ENCODE results near the gene RFX1. TPM values are rescaled to one million over a fixed set of nuclear protein-coding genes. Genes with fewer than 3 reads are reported as not detected.
"Not testable (repeated sequence)": the region's sequence is repeated elsewhere in the genome, so short reads cannot be mapped to it uniquely, and the experiment has no call there.

Gene RFX1
- total and polyA plus RNA-seq, 8 donors, result 9.1 to 17.4 (median 13.5) TPM

- TF ChIP-seq CTCF (IDR thresholded peaks at IDR 0.05), result no peak
- DNase-seq (peak in 1 of 4 donors; percentile 63), ATAC-seq (no peak)
- Histone ChIP-seq H3K36me3 (peaks cover 0 to 47% of the 10 kb centered on the region in 2 donors), H3K27me3 (peaks cover 0 to 6% of the 10 kb centered on the region in 2 donors), H3K9me3 (no peaks in the 10 kb centered on the region), H3K4me3 (no peak overlapping the region), H3K27ac (peak overlapping the region; percentile 68 to 71), H3K4me1 (peaks cover 0 to 19% of the 10 kb centered on the region in 2 donors)
- intact Hi-C loops (cut with DNase I), result no loop called here
Observed at GRCh38 chr19:13977803-13978202, 28.3 kb downstream of the RFX1 start.

- no peaks in the 10 kb centered on the region for H3K9me3 ChIP-seq
- ATAC-seq (no peak), DNase-seq (no peak)
- TF ChIP-seq CTCF (IDR thresholded peaks at IDR 0.05), result no peak
- H3K4me1 ChIP-seq, result peaks cover 0 to 19% of the 10 kb centered on the region in 2 donors
- no peak overlapping the region for H3K4me3 ChIP-seq
- peaks cover 0 to 47% of the 10 kb centered on the region in 2 donors for H3K36me3 ChIP-seq
- intact Hi-C loops (cut with DNase I), result no loop called here
- H3K27ac ChIP-seq, result no peak overlapping the region
- H3K27me3 ChIP-seq, result peaks cover 0 to 6% of the 10 kb centered on the region in 2 donors
Observed at GRCh38 chr19:13976446-13976845, 29.7 kb downstream of the RFX1 start.

- Histone ChIP-seq H3K4me1 (peaks cover 0 to 19% of the 10 kb centered on the region in 2 donors), H3K27me3 (peaks cover 0 to 6% of the 10 kb centered on the region in 2 donors), H3K36me3 (peaks cover 0 to 51% of the 10 kb centered on the region in 2 donors), H3K4me3 (no peak overlapping the region), H3K9me3 (no peaks in the 10 kb centered on the region), H3K27ac (no peak overlapping the region)
- no peak for TF ChIP-seq CTCF (IDR thresholded peaks at IDR 0.05)
- ATAC-seq (no peak), DNase-seq (no peak)
- intact Hi-C loops (cut with DNase I), result no loop called here
Observed at GRCh38 chr19:13975870-13976269, 30.2 kb downstream of the RFX1 start.

GRCh38 chr19:13974073-13974472, 32.0 kb downstream of the RFX1 start:
- no peak overlapping the region for H3K27ac ChIP-seq
- intact Hi-C loops (cut with DNase I), result no loop called here
- no peak for DNase-seq
- peaks cover 0 to 12% of the 10 kb centered on the region in 2 donors for H3K4me1 ChIP-seq
- H3K27me3 ChIP-seq, result peaks cover 0 to 3% of the 10 kb centered on the region in 2 donors
- no peak overlapping the region for H3K4me3 ChIP-seq
- no peaks in the 10 kb centered on the region for H3K9me3 ChIP-seq
- peaks cover 0 to 61% of the 10 kb centered on the region in 2 donors for H3K36me3 ChIP-seq
- TF ChIP-seq CTCF (IDR thresholded peaks at IDR 0.05), result no peak
- ATAC-seq, result peak; percentile 8

- ATAC-seq; H3K27ac ChIP-seq; H3K9me3 ChIP-seq; H3K4me3 ChIP-seq; intact Hi-C loops (cut with DNase I); H3K4me1 ChIP-seq; DNase-seq; H3K27me3 ChIP-seq: not testable (repeated sequence)
- peaks cover 0 to 67% of the 10 kb centered on the region in 2 donors for H3K36me3 ChIP-seq
Observed at GRCh38 chr19:13973479-13973878, 32.6 kb downstream of the RFX1 start.

Data from left lung (tissue), 10 donors.